NK-92 (cell line): Measurements from ENCODE around the gene TBC1D2B.

Experiments used
- DNase-seq: peaks from one replicate; lab custom pipeline; 2025; ENCODE audit not compliant: unreplicated experiment; lab: John Stamatoyannopoulos, UW

The TBC1D2B gene

DNA sequence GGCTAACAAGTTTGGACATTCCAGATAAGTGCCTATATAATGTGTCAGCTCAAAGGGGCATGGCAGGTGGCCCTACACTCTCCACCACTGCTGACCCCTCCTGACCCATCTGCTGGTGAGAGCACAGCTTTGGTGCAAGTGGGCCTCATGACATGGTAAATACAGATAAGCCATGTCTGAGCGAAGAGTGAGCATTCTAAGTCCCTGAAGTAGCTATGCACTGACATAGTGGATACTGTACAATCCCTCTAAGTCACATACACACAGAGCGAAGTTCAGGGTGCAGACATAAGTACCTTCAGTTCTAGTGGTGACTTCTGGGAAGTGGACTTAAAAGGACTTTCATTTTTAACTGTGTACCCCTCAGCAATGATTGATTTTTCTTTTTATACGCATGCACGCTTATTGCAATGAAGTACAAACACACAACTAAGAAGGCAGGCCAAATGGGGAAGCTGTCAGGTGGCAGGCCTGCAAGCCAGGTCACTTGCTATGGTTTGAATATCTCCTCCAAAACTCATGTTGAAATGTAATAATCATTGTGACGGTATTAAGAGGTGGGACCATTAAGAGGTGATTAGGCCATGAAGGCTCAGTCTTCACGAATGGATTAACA lies 41.5 kb downstream of the TBC1D2B start:
- no peak for DNase-seq

DNA sequence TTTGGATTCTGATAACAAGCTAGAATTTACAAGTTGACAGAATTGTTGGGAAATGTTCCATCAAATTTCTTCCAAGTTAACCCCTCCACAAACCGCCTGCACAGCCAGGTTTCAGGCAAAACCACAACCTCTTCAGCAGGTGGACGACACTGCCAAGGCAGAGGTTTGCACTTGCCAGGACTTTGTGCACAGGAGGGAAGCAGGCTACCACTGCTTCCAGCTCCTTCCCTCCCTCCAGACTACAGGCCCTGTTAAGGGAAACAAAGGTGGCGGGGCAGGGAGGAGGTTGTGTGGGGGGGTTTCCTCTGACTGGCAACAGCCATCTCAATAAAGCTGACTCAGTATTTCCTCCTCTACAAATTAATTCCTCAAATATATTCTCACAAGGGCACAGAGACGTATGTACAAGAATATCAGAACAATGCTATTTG lies 42.2 kb downstream of the TBC1D2B start:
- DNase-seq, result no peak

DNA sequence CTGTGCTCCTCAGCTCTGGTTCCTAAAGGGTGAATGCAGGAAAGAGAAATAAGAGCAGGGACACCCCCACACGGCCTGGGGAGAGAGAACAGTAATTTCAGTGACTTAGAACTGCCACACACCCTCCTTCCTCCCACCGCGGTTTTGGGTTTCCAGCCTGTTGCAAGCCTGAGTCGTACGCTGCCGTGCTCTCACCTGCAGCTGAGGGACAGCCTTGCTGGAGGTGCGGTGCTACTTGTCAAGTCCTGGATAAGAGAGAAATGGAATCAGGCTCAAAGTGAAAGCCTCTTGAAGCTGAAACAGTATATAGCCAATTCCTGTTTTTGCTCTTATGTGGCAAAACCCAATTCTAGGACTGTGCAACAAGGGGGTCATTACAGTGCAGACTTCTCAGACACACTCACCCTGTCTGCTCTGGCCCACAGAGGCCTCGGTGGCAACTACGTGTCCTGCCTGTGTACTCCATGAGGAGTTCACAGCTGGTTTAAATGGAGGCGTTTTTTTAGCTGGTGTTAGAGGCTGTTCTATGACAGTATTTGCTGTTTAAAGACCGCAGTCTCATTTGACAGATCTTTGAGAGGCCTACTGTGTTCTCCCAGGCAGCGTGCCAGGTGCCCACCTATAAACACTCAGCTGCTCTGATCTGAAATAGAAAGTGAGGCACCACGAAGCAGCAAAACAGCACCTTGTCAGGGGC lies 42.9 kb downstream of the TBC1D2B start:
- no peak for DNase-seq

DNA sequence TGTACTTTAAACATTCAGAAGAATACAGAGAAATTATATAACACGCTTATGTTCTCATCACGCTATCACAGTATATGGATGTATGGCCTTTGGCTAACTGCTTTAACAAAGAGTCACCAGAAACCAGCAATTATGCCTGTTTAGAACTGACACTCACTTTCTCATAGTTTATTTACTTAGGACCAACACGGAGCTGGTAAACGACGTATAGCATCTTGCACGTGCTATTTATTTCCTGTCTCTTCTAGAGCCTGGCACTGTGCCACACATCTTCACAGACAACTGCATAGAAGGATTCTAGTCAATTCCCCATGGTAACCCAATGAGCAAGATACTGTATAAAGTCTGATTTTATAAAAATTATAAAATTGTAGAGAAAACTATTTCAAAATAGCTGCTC lies 43.6 kb downstream of the TBC1D2B start:
- no peak for DNase-seq

DNA sequence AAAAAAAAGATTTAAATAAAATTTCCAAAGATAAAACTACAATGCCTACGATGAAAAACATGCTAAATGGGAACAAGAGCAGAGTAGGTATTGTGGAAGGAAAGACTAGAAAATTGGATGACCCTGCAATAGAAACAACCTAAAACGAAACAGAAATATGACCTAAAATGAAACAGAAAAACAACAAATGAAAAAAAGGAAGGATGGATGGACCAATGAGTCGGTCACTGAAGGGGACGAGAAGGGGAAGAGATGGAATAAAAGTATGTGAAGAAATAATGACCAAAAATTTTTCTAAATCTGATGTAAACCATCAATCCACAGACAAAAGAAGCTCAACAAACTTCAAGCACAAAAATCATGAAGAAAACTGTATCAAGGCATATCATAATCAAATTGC lies 44.8 kb downstream of the TBC1D2B start:
- no peak for DNase-seq

DNA sequence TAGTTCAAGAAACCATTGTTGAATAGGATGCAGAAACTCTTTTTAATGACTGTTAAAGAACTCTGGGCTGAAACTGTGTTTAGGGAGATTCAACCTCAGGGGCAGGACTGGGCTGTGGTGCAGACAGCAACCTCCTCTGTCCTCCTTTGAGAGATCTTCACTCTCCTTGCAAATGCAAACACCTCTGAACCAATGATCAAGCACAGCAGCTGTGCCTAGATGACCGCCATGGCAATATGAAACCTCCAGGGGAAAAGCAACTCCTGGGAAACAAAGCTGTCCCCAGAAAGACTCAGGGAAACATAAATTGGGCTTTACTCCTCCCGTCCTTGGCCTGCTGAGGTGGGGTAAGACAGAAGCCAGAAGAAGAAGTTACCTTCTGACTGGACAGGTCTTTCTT lies 52.6 kb downstream of the TBC1D2B start:
- no peak for DNase-seq

DNA sequence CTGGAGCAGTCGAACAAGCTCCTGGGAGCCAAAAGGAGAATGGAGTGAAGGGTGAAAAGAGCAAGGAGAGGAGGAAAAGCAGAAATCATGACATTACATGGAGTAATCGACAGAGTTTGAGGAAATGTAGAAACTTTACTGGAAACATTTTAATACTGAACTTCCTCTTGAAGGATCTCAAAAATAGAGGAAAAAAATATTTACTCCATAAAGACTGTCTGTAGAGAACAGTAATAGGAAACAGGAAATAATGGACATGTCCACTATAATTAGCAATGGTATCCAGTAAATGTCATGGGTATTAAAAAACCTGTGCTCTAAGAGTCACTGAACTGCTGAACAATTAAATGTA lies 53.0 kb downstream of the TBC1D2B start:
- no peak for DNase-seq

DNA sequence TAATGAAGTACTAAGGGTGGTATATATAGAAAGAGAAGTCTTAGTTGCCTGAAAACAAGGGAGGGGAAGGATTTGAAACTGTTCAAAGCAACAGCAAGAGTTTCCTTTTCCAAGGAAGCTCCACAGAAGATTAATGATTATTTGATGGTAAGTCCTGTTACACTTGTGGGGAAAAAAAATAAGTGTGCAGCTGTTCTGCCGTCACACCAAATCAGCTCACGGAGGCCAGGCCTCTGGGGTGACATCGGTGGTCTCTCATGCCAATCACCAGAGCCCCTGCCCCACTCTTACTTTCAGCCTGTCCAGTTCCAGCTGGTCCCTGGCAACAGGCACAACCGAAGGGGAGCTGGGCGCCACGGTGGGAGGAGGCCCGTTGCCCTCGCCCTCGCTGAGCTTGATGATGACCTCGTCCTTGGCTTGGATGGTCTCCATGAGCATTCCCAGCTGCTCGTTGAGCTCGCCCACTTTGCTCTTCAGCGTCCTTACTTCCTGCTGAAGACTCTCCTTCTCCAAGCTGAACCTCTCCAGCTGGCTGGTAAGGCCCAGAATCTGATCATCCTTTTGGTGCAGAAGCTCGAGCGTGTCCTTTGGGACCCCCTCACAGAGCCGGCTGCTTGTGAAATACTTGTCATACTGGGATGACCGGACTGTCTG lies 53.5 kb downstream of the TBC1D2B start:
- no peak for DNase-seq

DNA sequence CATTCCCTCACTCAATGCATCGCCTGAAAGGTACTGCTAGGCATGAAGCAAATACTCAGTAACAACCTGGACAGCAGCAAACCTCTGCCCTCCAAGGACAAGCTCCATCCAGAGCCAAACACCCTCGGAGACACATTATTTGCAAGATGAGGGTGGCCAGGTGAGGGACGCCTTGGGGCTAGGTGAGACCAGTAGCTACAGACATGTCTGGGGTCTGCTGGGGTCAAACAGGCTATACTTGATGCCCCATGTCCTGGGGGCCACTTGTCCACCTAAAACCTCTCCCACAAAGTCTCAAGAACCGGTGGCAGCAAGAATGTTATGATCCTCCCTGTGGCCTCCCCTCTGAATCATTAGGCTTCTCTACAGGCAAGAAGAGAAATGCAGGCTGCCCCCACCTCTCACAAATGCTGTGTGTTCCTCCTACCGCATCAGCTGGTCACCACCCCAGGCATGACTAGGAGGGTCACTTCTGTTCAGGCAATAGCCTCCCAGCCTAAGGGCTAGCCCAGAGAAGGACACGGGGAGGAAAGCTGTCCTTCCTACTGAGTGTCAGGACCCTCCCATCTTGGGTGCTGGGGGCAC lies 54.3 kb downstream of the TBC1D2B start:
- DNase-seq, result no peak

DNA sequence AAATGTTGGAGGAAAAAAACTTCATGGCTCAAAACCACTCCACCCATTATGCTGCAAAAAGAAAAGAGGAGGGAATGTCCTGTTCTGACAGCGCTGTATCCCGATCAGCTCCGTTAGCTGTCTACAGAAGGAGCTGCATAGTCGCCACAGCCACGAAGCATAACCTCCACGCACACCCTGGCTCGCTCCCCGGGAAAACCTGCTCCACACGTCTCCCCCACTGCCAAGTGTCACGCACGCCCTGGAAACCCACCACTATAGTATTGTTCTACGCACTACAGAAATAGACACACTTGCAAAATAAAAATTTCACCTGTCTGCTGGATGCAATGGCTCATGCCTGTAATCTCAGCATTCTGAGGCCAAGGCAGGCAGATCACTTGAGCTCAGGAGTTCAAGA lies 55.8 kb downstream of the TBC1D2B start:
- DNase-seq, result no peak

DNA sequence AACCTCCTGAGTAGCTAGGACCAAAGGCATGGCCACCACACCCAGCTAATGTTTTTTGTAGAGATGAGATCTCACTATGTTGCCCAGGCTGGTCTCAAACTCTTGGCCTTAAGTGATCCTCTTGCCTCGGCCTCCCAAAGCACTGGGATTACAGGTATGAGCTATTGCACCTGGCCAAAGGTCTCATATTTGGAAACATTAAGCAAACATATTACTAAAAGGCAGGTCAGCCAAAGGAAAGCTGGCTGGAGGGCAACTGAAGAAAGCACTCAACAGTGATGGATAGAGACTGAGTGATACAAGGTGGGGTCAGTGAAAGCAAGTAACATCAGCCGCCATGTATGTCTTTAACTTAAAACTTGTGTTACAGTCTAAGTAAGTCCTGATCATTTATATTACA lies 57.5 kb downstream of the TBC1D2B start:
- DNase-seq, result no peak

DNA sequence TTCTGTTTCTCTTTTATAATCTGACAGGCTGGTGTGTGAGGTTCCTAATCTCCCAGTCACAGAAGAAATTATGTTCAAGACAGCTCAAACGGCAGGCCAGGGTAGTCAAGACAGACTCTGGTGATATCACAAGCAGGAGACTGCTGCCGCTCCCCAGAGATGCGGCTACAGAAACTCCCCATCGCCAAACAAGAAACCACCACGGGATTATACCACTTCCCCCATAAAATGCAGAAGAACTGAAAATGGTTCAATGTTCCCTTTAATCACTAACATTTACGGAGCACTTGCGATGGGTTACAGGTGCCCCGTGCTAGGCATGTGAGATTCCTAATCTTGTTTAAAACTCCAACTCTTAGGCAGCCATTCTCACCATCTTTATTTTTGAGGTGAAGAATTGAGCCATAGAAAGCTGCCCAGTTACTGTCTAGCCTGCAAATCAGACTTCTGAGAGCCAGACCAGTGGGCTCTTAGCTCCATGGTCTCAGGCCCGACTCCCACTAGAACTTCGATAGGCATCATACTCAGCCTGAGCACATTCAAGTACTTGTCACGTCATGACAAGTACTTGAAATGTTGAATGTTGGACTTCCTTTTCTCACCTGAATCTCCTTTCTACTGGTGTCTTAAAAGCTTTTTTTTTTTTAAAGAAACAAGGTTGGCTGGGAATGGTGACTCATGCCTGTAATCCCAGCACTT lies 58.4 kb downstream of the TBC1D2B start:
- no peak for DNase-seq

DNA sequence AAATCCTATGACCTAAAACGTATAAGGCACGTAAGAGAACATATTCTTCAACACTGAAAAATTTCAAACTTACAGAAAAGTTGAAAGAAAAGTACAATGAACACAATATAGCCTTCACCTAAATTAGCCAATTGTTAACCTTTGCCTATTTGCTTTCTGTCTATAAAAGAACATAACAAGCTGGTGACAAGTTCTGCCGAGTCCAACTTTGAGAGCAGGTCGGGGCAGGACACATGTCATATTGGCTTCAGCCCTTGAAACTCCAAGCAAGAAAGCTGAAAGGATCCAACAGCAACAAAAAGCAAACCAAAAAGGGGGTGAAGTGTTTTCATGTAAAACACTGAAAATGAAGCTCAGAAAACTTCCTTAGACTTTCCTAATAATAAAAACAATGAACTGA lies 59.1 kb downstream of the TBC1D2B start:
- DNase-seq, result no peak

DNA sequence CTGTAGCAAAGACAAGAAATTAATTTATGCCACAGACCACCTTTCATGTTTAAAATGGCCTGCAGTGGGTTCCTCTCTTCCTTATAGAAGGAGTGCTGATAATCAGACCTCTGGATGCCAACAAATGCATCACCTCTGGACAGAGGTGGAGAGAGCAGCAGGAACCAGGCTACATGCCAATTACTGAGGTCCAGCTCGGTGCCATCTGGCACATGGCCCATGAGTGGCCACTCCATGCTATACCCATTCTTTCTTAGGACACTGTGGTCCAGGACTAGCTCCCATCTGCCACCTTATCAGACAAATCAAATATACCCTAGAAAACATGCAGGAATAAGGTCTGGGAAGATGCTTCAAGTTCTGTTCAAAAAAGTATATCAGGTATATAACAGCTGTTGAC lies 60.7 kb downstream of the TBC1D2B start:
- DNase-seq, result no peak

DNA sequence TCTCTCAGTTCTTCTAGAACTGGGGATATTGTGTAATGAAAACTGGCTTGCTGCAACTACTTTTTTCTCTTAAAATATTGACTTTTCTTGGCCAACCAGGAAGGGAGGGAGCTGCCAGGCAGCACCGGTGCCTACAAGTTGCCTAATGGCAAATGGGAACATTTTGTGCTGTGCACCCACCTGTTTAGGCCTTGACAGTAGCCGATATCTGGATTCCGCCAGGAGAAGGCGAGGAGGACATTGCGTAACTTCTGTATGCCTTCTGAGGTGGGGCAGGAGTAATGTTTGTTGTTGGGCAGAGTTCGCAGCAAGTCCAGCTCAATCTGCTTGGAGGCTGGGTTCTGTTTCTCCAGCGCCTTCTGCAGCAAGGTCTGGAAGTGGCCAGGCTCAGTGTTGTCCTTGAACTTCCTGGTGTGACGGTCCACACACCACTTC lies 64.9 kb downstream of the TBC1D2B start:
- DNase-seq, result no peak

DNA sequence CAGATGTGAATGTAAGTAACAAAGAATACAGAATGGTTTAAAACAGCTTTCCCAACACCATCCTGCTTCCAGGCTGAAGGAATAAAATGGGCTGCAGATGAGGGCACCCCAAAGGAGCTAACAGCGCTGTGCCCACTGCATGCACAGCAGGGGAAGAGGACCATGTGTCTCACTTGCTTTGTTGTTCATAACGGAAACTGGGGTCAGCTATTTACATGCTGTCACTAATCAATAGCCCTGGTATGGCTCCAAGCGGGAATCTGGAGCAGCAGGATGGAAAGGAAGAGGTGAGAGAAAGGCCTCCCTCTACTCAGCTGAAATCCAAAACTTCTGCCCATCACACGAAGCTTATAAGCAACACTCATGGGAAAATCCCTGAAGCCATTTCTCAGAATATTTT lies 67.4 kb downstream of the TBC1D2B start:
- DNase-seq, result no peak

DNA sequence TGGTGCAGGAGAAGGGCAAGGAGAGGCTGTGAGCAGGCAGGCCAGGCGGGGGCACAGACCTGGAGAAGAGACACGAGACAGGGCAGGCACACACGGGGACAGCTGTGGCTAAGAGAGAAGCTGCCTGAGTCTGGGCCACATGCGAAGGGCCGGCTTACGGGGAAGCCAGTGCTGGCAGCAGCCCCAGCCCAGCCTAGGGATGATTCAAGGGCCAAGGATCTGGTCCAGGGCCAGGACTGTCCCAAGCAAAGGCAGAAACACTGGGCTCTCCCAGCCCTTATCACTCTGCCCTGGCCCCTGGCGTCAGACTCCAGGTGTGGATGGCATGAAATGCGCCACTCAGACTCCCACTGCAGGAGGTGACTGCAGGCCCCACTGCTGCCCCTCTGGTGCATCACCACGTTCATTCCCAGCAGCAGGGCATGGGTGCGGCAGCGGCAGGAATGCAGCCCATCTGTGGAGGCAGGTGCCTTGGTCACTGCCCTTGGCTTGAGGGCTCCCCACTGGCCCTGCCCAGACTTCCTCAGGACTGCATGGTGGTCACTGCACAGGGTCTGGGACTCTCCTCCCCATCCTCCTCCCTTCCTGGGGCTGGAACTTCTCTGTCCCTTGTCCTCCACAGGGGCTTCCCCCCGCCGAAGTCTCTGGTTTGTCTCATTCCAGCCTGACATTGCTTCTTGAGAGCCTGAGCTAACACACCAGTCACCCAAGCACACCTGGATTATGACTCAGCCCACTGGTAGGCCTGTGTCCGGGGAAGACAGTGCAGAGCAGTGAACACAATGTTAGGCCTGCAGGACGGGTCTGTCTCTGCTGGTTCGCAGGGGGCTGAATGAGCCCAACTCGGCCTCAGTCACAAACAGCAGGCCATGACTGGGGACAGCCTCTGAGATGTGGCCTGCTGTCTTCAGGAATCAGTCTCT lies 69.3 kb downstream of the TBC1D2B start:
- DNase-seq, result no peak

DNA sequence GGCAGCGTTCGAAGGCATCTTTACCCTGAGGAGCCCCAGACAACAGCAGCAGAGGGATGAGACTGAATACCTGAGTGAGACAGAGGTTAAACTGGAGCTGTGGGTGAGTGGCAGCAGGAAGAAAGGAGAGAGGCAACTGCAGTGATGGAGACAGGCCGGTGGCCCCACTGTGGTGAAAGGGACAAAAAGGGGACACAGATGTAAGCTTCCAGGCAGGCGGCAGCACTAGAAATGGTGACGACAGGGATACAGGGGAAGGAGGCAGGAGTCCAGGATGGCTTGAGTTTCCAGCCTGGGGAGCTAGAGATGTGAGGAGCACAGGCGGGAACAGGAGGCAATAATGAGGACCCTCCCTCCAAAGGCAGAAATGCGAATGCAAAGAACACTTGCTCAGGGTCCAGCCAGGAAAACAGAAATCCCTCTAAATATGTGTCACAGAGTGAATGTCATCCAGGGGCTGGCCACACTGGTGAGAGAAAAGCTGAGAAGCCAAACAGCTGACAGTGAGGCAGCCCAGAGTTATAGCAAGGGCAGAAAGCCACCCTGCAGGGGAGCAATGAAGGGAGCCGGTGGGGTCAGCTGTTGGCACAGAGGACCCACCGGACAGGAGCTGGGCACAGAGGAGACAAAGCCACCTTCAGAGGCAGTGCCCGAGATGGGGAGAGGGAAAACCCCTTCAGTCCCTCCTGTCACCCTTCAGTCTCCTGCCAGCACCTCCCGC lies 70.1 kb downstream of the TBC1D2B start:
- DNase-seq, result no peak

DNA sequence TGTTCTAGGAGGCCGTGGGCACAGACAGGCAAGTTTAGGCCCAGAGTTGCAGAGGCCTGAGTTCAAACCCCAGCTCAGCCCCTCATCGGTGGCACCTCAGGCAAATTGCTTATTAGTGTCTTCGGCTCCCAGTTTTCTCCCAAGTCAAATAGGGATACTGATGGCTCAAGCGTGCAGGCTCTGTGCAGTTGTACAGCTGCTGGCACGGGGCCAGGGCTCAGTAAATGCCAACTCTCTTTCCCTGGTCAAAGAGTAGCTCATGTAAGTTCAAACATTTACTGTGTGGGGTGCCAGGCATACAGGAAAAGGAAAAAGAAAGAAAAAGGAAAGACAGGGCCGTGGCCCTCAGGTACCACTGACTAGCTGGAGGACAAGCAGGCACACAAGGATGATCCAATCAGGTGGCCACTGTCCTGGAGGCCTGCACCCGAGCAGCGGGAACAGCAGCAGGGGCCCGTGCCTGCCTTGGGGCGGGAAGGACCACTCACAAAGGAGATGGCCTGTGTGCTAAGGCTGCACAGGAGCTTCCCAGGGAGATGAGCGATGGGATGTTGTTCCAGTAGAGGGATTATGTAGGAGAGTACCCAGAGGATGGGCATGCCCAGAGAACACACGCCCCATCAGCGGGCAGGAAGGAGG lies 70.8 kb downstream of the TBC1D2B start:
- no peak for DNase-seq
